Esophagus squamous epithelium (tissue), 5 donors: ENCODE measurements around the gene TECPR2. TPM values are rescaled to one million over a fixed set of nuclear protein-coding genes. Genes with fewer than 3 reads are reported as not detected.
"Not testable (repeated sequence)": the region's sequence is repeated elsewhere in the genome, so short reads cannot be mapped to it uniquely, and the experiment has no call there.

Source experiments
- DNase-seq: peaks from one replicate; lab custom pipeline; 2025; lab: John Stamatoyannopoulos, UW
- H3K27ac ChIP-seq, 4 donors: fragments of 200-600 bp; sonication (generic); one replicate each; pipeline ENCODE4 v1.5.1; 2016 to 2019; ENCODE audit warnings: mild to moderate bottlenecking in 1 of 4
- H3K27me3 ChIP-seq, 4 donors: fragments of 200-600 bp; sonication (generic); 1 replicate in 3 of 4; 2 replicates in 1 of 4; pipeline versions ENCODE4 v1.5.1 to v1.6.0; 2017 to 2021; ENCODE audit warnings: antibody characterized with exemption in 1 of 4
- H3K36me3 ChIP-seq, 3 donors: fragments of 200-600 bp; sonication (generic); one replicate each; pipeline ENCODE4 v1.5.1; 2016 to 2019
- H3K4me1 ChIP-seq, 3 donors: fragments of 200-600 bp; sonication (generic); one replicate each; pipeline ENCODE4 v1.5.1; 2017 to 2019
- H3K4me3 ChIP-seq, 4 donors: fragments of 200-600 bp; sonication (generic); 1 replicate in 3 of 4; 2 replicates in 1 of 4; pipeline ENCODE4 v1.5.1; 2016 to 2019; ENCODE audit warnings: mild to moderate bottlenecking in 2 of 4, moderate library complexity in 1 of 4
- H3K9me3 ChIP-seq, 3 donors: fragments of 200-600 bp; sonication (generic); one replicate each; pipeline ENCODE4 v1.5.1; 2016 to 2019
- CTCF ChIP-seq, 6 experiments: fragments of 450-650 bp in 4 of 6; fragments of 200-600 bp in 2 of 6; sonication (generic) in 2 of 6; IDR thresholded peaks; one replicate each; pipeline ENCODE4 v1.5.1; 2016 to 2019; ENCODE audit warnings: antibody characterized with exemption in 6 of 6, mild to moderate bottlenecking in 4 of 6, moderate library complexity in 4 of 6
- POLR2A ChIP-seq, 4 donors: fragments of 450-650 bp; IDR thresholded peaks; one replicate each; pipeline ENCODE4 v1.6.1; 2017; ENCODE audit warnings: antibody characterized with exemption in 4 of 4, mild to moderate bottlenecking in 4 of 4, moderate library complexity in 3 of 4
- WGBS, 2 donors: methylation state at CpG; one replicate each; pipeline ENCODE4 v1.1.5; 2018; 5-methylcytosine and 5-hydroxymethylcytosine counted together
- intact Hi-C: fragments of 100-400 bp; cut with DNase I; formaldehyde crosslinking; loops from one replicate; pipeline ENCODE4 v1.15.0; 2022
- total RNA-seq, 4 donors: library from RNA; depleted of rRNA; stranded (reverse); fragments of >200 nt; gene quantifications; one replicate each; pipeline ENCODE4 v1.1.0, GENCODE V29; 2016
- donor health status: DM: yes; HTN: yes; CAD: no.

The TECPR2 gene
- total RNA-seq, 4 donors from 2014 or later = 5.4 to 18.1 (median 12.9) TPM

GRCh38 chr14:102351023-102351422 lies 11.7 kb upstream of the TECPR2 start:
- WGBS, 2 donors = 82 to 92% methylated on average over 7 to 10 of the region's 10 CpGs
- H3K9me3 ChIP-seq = no peaks in the 10 kb centered on the region
- TF ChIP-seq CTCF (IDR thresholded peaks at IDR 0.05) (no peak), POLR2A (IDR thresholded peaks at IDR 0.05) (no peak)
- H3K4me3 ChIP-seq = no peak overlapping the region
- H3K27me3 ChIP-seq = no peaks in the 10 kb centered on the region
- no peak for DNase-seq
- H3K4me1 ChIP-seq = peaks cover 0 to 6% (median 0%) of the 10 kb centered on the region in 3 donors
- H3K27ac ChIP-seq = peak overlapping the region in 3 of 4 donors; percentile 10 to 55 (median 31)
- intact Hi-C loops = no loop called here
- peaks cover 7 to 100% (median 46%) of the 10 kb centered on the region in 3 donors for H3K36me3 ChIP-seq

GRCh38 chr14:102351593-102351992 lies 11.1 kb upstream of the TECPR2 start:
- H3K36me3 ChIP-seq = peaks cover 7 to 100% (median 46%) of the 10 kb centered on the region in 3 donors
- H3K27me3 ChIP-seq, H3K9me3 ChIP-seq, H3K4me3 ChIP-seq, intact Hi-C loops, H3K4me1 ChIP-seq, DNase-seq: not testable (repeated sequence)
- H3K27ac ChIP-seq = peak overlapping the region in 2 of 4 donors; percentile 10 to 55
- WGBS, 2 donors = 77 to 82% methylated on average over 9 of the region's 9 CpGs

GRCh38 chr14:102352213-102352612 lies 10.5 kb upstream of the TECPR2 start:
- peak overlapping the region in 1 of 4 donors; percentile 55 for H3K27ac ChIP-seq
- H3K4me3 ChIP-seq = no peak overlapping the region
- 77% methylated on average over 4 of the region's 4 CpGs for WGBS, 2 donors
- DNase-seq = no peak
- H3K36me3 ChIP-seq = peaks cover 7 to 100% (median 43%) of the 10 kb centered on the region in 3 donors
- H3K9me3 ChIP-seq = no peaks in the 10 kb centered on the region
- intact Hi-C loops = no loop called here
- H3K27me3 ChIP-seq = no peaks in the 10 kb centered on the region
- peaks cover 0 to 6% (median 0%) of the 10 kb centered on the region in 3 donors for H3K4me1 ChIP-seq
- TF ChIP-seq CTCF (IDR thresholded peaks at IDR 0.05) (no peak), POLR2A (IDR thresholded peaks at IDR 0.05) (no peak)

GRCh38 chr14:102353126-102353619 lies 9.6 kb upstream of the TECPR2 start:
- 84 to 97% methylated on average over 5 to 7 of the region's 8 CpGs for WGBS, 2 donors
- H3K36me3 ChIP-seq = peaks cover 7 to 100% (median 40%) of the 10 kb centered on the region in 3 donors
- intact Hi-C loops = no loop called here
- no peak for DNase-seq
- TF ChIP-seq CTCF (IDR thresholded peaks at IDR 0.05) (no peak), POLR2A (IDR thresholded peaks at IDR 0.05) (no peak)
- H3K4me1 ChIP-seq = peaks cover 0 to 6% (median 0%) of the 10 kb centered on the region in 3 donors
- H3K9me3 ChIP-seq = no peaks in the 10 kb centered on the region
- no peaks in the 10 kb centered on the region for H3K27me3 ChIP-seq
- no peak overlapping the region for H3K27ac ChIP-seq
- no peak overlapping the region for H3K4me3 ChIP-seq

GRCh38 chr14:102356280-102356679 lies 6.5 kb upstream of the TECPR2 start:
- no peaks in the 10 kb centered on the region for H3K9me3 ChIP-seq
- WGBS, 2 donors = 73 to 82% methylated on average over 3 of the region's 3 CpGs
- no peak for DNase-seq

More at GRCh38 chr14:102356280-102356679, 6.5 kb upstream of the TECPR2 start:
- intact Hi-C loops = no loop called here
- Histone ChIP-seq H3K27ac (no peak overlapping the region), H3K4me3 (no peak overlapping the region), H3K27me3 (no peaks in the 10 kb centered on the region), H3K4me1 (peaks cover under 1 to 16% (median 2%) of the 10 kb centered on the region in 3 donors), H3K36me3 (peaks cover 7 to 90% (median 29%) of the 10 kb centered on the region in 3 donors)
- TF ChIP-seq POLR2A (IDR thresholded peaks at IDR 0.05) (no peak), CTCF (IDR thresholded peaks at IDR 0.05) (no peak)
